HG03097 (cell line): ENCODE results near the gene FILIP1L.

Experiments used
- ATAC-seq: cut with Tn5 transposase; IDR thresholded peaks from one replicate; pipeline ENCODE4 v1.9.1; 2021; ENCODE audit not compliant: unreplicated experiment, low FRiP score

The FILIP1L gene

GRCh38 chr3:99877031-99877579, 237.2 kb downstream of the FILIP1L start:
- no peak for ATAC-seq

DNA sequence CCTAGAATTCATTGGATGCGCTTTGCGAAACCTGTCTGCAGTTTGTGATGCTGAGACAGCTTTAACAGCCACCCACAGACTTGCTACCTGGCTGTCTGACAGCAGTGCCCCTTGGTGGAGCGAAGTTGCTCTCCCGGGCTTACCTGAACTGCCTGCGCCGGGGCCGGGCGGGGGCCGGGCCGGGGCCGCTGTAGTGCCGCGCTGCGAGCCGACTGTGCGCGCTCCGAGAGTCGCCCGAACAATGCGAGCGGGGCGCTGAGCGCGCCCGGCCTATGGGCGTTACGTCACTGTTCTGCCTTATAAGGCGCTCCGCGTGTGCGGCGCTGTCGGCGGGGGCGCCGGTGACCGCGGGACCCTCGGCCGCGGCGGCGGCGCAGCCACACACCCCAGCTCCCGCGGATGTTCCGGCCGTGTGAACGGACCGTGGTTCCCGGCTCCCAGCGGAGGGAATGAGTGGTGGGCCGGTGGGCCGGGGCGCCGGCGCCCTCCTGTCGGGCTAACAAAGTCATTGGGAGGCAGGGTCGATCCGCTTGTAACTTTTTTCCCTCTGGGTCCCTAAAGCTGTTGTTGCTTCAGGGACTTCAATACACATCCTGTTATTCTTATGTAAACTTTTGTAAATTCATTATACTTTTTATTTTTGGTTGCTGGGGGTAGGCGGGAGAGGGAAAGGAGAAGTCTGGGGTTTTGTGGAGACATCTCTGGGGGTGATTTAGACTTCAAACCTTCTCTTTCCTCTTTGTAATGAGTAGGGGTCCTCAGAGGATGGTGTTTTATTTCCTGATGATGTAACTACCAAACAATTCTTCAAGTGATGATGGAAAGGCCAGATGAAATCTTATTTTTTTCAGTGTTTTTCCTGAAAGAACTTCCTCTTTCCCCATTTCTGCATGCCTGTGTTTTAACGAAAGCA, 238.1 kb downstream of the FILIP1L start:
- peak; percentile 67 for ATAC-seq

- no peak for ATAC-seq
Measured at GRCh38 chr3:99875581-99875928, 238.7 kb downstream of the FILIP1L start.

DNA sequence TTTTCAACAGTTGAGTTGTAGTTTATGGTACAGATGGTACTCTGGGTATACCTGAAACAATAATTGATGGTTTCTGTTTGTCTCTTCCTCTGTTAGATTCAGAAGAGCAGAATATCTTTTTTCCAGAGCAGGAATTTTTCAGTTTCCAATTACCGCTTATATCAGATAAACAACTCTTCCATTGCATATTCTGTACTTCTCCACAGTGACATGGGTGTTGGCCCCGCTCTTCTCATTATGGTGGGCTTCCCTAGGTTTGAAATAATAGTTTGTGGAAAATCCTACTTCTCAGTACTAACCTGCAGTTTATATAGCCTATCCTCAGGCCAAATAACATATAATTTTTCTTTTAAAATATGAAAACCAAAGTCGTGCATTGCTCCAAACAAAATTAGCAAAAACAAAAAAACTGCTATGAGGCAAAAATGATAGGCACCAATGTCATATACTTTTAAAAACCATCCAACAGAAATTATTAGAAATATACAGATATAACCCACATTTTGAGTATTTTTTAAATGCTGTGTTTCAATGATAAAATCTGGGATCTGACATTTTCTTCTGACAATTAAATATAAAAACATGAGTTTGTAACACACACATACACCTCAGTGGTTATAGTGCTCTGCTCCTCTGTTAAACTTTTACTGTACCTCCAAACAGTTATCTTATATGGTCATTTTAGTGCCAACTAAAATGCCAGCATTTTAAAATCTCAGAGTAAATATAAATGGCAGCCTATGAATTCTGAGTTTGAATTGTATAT, 239.9 kb downstream of the FILIP1L start:
- no peak for ATAC-seq

GRCh38 chr3:99873269-99874102, 240.8 kb downstream of the FILIP1L start:
- ATAC-seq: no peak

- peak; percentile 49 for ATAC-seq
Measured at GRCh38 chr3:99872923-99873254, 241.4 kb downstream of the FILIP1L start.

DNA sequence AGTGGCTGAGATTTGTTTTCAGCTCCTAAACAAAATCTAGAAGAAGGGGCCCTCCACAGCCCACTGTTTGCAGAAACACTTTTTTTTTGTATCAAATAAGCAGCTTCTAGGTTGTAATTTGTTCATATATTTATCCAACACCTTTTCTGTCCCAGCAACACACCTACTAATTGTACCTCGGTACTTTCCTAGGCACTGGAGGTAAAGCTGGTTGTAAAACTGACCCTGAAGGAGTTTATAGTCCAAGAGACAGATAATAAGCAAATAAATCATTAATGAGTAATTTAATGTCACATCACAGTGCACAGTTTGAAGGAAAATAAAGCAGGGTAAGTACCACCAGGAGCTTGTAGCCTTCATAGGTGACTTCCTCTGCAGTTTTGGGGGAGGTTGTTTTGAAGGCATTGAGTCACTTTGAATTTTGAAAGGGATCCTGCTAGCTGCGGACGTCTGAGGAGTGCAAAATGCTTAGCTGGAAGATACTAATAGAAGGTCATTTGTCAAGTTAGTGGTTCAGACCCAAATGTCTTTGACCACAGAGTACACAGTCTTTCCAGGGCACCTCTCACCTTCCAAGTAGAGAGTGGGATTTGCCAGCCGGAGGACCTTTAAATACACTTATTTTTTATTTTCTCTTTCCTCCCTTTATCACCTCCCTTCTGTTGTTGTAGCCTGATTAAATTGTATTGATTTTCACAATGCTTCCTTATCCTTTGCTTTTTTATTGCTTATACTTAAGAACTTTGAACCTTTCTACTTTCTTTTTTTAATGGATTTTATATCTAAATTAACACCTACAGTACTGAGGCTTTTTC, 242.9 kb downstream of the FILIP1L start:
- ATAC-seq: no peak

GRCh38 chr3:99870712-99871111, 243.6 kb downstream of the FILIP1L start:
- no peak for ATAC-seq

GRCh38 chr3:99869621-99870020, 244.7 kb downstream of the FILIP1L start:
- no peak for ATAC-seq

GRCh38 chr3:99868311-99868646, 246.0 kb downstream of the FILIP1L start:
- ATAC-seq: no peak

GRCh38 chr3:99867594-99868310, 246.5 kb downstream of the FILIP1L start:
- ATAC-seq: no peak

- no peak for ATAC-seq
Measured at GRCh38 chr3:99866261-99866761, 248.0 kb downstream of the FILIP1L start.

DNA sequence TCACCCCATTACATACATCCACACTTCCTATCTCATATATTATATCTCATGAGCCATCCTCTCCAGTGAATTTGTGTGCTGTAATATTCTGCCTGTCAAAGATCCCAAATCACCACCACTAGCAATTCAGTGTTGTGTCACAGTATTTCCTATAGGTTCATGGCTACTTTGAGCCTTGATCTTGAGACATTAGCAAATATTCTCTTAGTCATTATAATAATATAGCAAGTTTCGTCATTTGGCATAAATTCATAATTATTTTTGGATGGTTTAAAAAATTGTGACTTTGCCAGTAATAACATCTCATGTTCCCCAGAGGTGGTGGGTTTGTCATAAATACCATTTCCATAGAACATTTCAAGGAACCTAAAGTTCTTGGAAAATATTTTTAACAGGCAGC, 249.0 kb downstream of the FILIP1L start:
- ATAC-seq: no peak

DNA sequence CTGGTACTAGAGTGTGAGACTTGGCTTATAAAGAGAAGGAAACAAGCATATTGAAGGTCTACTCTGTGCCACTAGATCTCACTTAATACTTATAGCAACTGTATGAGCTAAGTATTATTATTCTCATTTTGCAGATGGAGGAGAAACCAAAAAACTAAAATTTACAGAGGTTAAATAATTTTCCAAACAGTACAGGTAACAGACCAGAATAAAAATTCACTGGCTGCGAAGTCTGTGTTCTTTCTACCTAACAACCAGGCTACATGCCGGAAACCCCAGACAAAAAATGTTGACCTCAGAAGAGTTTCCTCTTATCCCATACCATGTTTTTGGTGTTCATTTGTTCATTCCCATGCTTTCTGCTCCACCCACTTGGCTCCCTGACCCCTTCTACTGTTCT, 250.0 kb downstream of the FILIP1L start:
- no peak for ATAC-seq

DNA sequence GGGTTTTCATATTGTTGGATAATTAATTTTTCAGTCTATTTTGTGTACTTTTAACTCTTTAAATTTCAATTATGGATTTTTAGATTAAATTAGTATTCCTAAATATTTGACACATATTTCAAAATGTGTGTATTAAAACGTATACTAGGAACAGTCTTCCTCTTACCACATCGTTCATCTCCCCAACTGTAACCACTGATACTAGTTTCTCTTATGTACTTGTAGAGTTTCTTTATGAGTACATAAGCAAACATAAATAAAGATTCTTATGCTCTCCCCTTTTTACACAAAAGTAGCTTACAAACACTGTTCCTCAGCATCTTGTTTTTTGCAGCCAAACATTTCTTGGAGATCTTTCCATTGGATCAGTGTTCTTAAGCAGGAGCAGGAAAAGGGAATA, 250.7 kb downstream of the FILIP1L start:
- no peak for ATAC-seq

GRCh38 chr3:99863002-99863401, 251.3 kb downstream of the FILIP1L start:
- no peak for ATAC-seq

GRCh38 chr3:99862208-99862607, 252.1 kb downstream of the FILIP1L start:
- ATAC-seq: no peak

DNA sequence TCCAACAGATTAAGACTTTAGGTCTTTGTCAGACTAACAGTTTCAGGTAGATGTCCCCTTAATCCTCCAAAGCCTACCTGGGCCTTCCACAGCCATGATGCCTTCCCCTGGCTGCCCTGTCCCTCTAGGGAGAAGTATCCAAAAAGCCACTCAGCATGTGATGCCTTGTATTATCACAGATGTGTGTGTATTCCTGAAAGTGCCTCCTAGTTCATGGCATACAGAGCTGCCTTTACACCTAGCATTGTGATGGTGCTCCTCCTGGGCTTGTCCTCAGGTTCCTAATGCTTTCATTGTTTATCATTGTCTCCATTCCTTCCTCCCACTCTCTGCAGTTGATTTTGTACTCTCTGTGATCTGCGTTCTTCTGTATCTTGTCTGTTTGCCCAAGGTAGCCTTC, 253.1 kb downstream of the FILIP1L start:
- ATAC-seq: no peak

- no peak for ATAC-seq
Measured at GRCh38 chr3:99859825-99860224, 254.5 kb downstream of the FILIP1L start.
